GM12875 (cell line): ENCODE results near the gene ACYP2.

Experiments
- H3K4me3 ChIP-seq: one replicate; pipeline ENCODE4 v1.5.1; 2011; ENCODE audit warnings: low read depth, low read length, control low read depth
- TF ChIP-seq, protein P1 (sequence below): IDR thresholded peaks from 2 replicates; pipeline ENCODE4 v1.5.1; 2011; ENCODE audit warnings: low read depth, mild to moderate bottlenecking, control low read depth, inconsistent platforms, low read length, moderate library complexity, borderline replicate concordance; ENCODE audit not compliant: insufficient read depth

ACYP2 gene

DNA sequence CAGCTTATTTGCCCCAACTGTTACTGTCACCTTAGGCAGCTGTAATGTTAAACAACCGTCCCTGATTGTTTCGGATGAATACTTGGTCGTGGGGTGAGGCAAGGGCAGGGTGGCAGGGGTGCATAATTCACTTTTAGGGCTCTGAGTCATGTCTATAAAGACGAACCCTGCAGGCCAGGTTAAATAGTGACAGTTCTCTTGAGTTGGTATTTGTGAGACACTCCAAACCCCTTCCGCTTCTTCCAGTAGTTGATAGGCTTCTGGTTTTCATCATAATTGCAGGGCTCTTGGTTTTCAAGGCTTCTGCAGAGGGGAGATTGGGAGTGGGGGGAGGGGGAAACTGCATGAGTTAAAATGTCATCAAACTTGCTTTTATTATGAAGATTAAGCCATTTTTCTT lies 237.8 kb downstream of the ACYP2 start:
- no peak overlapping the region for H3K4me3 ChIP-seq
- TF ChIP-seq, protein P1, sequence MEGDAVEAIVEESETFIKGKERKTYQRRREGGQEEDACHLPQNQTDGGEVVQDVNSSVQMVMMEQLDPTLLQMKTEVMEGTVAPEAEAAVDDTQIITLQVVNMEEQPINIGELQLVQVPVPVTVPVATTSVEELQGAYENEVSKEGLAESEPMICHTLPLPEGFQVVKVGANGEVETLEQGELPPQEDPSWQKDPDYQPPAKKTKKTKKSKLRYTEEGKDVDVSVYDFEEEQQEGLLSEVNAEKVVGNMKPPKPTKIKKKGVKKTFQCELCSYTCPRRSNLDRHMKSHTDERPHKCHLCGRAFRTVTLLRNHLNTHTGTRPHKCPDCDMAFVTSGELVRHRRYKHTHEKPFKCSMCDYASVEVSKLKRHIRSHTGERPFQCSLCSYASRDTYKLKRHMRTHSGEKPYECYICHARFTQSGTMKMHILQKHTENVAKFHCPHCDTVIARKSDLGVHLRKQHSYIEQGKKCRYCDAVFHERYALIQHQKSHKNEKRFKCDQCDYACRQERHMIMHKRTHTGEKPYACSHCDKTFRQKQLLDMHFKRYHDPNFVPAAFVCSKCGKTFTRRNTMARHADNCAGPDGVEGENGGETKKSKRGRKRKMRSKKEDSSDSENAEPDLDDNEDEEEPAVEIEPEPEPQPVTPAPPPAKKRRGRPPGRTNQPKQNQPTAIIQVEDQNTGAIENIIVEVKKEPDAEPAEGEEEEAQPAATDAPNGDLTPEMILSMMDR = no peak
